ENCODE measurements around the gene RPL11.
"Not testable (repeated sequence)": the region's sequence is repeated elsewhere in the genome, so short reads cannot be mapped to it uniquely, and the experiment has no call there.

Gene RPL11

DNA sequence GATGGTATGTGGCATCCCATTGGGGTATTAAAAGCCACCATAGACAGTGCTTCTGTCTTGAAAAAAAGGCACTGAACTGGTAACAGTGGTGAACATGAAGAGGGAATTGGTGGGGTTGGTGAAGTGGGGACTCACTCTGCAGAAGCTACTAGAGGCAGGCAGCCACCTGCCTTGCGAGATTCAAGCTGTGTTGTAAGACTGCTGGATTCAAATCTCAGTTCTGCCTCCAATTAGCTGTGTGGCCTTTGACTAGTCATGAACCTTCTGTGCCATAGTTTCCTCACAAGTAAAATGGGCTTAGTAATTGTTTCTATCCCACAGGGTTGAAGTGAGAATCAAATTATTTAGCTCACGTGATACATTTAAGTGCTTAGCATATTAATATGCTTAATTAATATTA lies 35.1 kb downstream of the RPL11 start:
- H3K27ac ChIP-seq = no peak overlapping the region
- no peak for DNase-seq (ENCODE audit: low read depth, low spot score)

DNA sequence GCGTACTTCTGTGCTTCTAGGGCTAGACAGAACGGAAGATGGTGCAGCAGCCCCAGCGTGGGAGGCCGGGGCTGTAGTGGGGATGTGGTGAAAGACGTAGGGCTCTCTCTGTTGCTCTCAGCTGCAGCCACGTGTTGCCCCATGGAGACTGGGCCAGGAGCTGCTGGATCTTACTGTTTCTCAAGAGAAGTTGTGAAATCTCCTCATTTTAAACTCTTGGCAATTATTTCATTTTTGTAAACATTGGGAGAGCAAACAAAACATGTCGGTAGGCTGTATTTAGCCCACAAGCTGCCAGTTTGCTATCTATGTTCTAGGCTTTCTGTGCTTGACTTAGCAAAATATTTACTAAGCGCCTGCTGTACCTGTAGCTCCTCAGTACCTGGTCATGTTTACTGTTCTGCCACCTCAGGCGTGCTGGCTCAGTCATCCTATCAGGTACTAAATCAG lies 35.8 kb downstream of the RPL11 start:
- no peak overlapping the region for H3K27ac ChIP-seq
- DNase-seq (ENCODE audit: low read depth, low spot score) = no peak

DNA sequence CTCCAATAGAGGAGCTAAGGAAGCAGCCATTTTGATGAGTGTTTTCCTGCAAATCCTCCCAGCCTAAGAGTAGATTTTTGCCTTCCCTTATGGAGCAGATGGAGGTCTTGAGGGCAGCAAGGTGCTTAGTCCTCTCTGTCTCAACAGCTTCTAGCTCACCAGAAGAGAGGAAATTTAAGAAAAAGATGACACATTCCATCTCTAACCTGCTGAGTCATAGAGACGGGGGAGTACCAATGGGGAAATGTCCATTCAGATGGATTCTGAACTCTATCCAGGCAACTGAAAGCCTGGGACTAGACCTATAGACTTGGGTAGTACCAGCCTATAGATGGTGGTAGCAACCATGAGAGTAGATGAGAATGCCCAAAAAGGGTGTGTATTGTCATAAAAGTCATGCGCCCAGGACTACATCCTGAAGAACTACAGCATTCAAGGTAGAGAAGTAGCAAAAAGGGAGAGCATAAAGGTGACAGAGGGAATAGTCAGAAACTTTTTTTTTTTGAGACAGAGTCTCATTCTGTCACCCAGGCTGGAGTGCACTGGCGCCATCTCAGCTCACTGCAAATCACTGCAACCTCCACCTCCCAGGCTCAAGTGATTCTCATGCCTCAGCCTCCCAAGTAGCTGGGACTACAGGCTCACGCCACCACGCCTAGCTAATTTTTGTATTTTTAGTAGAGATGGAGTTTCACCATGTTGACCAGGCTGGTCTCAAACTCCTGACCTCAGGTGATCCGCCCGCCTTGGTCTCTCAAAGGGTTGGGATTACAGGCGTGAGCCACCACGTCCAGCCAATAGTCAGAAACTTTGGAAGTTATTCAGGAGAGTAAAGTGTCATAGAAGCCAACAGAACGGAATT lies 41.0 kb downstream of the RPL11 start:
- no peak for DNase-seq (ENCODE audit: low read depth, low spot score)
- no peak overlapping the region for H3K27ac ChIP-seq

- DNase-seq (ENCODE audit: low read depth, low spot score); H3K27ac ChIP-seq: not testable (repeated sequence)
Measured at GRCh38 chr1:23733281-23733680, 41.7 kb downstream of the RPL11 start.

GRCh38 chr1:23736437-23737134 lies 45.0 kb downstream of the RPL11 start:
- DNase-seq (ENCODE audit: low read depth, low spot score) = no peak
- no peak overlapping the region for H3K27ac ChIP-seq

DNA sequence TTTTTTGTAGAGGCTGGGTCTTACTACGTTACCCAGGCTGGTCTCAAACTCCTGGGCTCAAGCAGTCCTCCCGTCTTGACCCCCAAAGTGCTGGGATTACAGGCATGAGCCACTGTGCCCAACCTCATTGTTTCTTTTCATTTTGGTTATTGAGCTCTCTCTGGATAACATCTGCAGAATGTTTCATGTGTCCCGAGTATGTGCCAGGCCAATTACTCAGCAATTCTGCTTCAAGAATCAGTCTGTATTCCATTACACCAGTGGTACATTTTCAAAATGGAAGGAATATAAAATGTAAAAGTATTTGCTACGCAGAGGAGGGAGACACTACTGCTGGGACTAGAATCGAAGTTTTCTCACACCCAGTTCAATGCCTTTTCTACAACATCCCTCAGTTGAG lies 50.0 kb downstream of the RPL11 start:
- H3K27ac ChIP-seq = no peak overlapping the region
- no peak for DNase-seq (ENCODE audit: low read depth, low spot score)

DNA sequence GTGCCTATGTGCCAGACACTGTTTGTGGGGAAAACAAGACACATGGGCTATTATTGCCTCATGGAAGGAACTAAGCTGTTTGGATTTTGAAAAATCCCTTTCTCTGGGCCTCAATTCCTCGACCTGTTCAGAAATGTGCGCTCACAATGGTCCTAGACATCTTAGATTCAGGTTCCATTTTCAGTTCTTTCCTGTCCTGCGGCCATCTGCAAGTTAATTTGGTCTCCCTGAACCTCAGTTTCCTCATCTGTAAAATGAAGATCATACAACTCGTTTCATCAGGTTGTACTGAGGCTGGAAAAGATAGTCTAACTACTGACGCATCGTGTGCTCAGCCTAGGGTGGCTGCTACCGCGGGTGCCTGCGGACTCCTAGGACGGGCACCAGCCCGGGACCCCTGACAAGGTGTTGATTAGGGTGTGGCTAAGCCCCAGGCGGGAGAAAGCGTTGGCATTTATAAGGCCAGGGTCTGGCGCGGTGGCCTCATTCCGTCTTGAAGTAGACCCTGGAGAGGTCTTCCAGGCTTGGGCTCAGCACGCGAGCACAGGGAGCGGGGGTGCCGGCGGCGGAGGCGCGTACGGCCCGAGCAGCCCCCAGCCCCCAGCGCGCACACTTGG lies 51.2 kb downstream of the RPL11 start:
- no peak for DNase-seq (ENCODE audit: low read depth, low spot score)
- peak overlapping the region; percentile 80 for H3K27ac ChIP-seq

DNA sequence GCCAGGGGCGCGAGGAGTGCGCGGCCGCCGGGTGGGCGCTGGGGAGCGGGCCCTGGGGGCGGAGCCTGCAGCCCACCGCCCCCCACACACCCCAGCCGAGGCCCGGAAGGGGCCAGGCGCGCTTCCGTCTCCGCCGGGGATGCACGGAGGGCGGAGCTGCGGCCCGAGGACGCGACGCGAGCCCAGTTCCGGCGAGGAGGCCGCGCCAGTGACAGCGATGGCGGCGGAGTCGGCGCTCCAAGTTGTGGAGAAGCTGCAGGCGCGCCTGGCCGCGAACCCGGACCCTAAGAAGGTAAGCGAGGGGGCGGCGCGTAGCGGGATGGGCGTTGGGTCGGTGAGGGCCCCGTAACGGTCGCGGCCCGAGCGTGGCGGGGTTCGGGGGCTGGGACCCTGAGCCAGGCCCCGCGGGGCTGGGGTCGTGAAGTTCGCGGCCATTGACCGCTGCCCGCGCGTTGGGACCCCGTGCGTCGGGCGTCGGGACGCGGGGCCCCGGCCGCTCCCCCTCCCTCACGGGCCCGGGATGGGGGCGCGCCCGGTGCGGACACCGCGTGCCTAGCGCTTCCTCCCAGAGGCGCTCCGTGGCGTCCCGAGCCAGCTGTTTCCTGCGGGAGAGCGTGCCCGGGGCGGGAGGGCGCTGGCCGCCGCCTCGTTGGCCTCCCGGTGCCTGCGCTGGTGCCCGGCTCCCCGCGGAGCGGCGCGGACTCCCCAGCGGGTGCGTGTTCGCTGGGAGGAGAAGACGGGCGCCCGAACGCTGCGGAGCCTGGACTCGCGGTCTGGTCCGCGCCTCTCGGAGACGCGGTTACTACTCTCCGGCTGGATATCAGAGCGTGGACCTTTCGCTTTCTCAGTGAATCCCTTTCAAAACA lies 51.9 kb downstream of the RPL11 start, which contains the start of gene ELOA:
Gene ELOA (plus strand): TSS at position 185 of the 866 bp plus-strand sequence. CDS start 33 bp downstream, at position 218.
- DNase-seq (ENCODE audit: low read depth, low spot score) = no peak
- H3K27ac ChIP-seq = peak within 1 kb of the TSS; percentile 80

DNA sequence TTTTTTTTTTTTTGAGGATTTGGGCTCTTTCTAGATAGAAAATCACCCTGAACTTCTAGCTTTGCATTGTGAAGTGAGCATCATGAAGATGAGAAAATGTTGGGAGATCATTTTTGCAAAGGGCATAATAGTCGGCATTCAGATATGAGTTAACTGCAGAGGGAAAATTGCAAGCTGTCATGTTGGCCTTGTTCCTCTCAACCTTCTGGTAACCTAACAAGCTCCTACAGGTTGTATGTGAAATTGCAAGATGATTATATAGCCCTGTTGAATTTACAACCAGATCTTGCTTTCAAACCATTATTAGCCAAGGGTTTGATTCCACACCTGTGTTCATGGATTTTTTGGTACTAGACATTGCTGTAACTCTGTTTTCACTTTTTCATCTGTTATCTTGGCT lies 53.9 kb downstream of the RPL11 start:
- no peak for DNase-seq (ENCODE audit: low read depth, low spot score)

More for the DNA sequence above, 53.9 kb downstream of the RPL11 start:
- H3K27ac ChIP-seq = peak overlapping the region; percentile 80

Measured in epithelial cell of prostate (primary cell).